GM12892 (cell line): Measurements from ENCODE around the gene ZDHHC7.

Experiments used
- POLR2A ChIP-seq: IDR thresholded peaks from 2 replicates; pipeline ENCODE4 v1.6.1; 2011; ENCODE audit warnings: low read depth, low read length, control low read depth
- TAF1 ChIP-seq: IDR thresholded peaks from 2 replicates; pipeline ENCODE4 v1.6.1; 2011; ENCODE audit warnings: low read depth, mild to moderate bottlenecking, control low read depth, low read length, borderline replicate concordance

- TF ChIP-seq POLR2A (no peak), TAF1 (no peak)
These were observed 63.1 kb downstream of the ZDHHC7 start for GRCh38 chr16:84947996-84948850.
